Right atrium auricular region (tissue), 2 donors: ENCODE measurements around the gene KLHL42. TPM values are rescaled to one million over a fixed set of nuclear protein-coding genes. Genes with fewer than 3 reads are reported as not detected.

ENCODE experiments used
- DNase-seq: peaks from one replicate; pipeline ENCODE4 v3.0.0-alpha.2; 2019; ENCODE audit warnings: low spot score
- H3K27ac ChIP-seq, 2 donors: fragments of 200-600 bp; sonication (generic); 1 replicate in 1 of 2; 2 replicates in 1 of 2; pipeline ENCODE4 v1.5.1; 2016 to 2019
- H3K27me3 ChIP-seq, 2 donors: fragments of 200-600 bp; sonication (generic); one replicate each; pipeline versions ENCODE4 v1.5.1 to v1.6.0; 2017 to 2019
- H3K36me3 ChIP-seq: fragments of 200-600 bp; sonication (generic); one replicate; pipeline ENCODE4 v1.5.1; 2016
- H3K4me1 ChIP-seq, 2 donors: fragments of 200-600 bp; sonication (generic); one replicate each; pipeline versions ENCODE4 v1.5.1 to v1.6.0; 2017 to 2019
- H3K4me3 ChIP-seq, 2 donors: fragments of 200-600 bp; sonication (generic); 1 replicate in 1 of 2; 2 replicates in 1 of 2; pipeline ENCODE4 v1.5.1; 2017 to 2019; ENCODE audit warnings: mild to moderate bottlenecking in 1 of 2, moderate library complexity in 1 of 2
- H3K9me3 ChIP-seq, 2 donors: fragments of 200-600 bp; sonication (generic); one replicate each; pipeline ENCODE4 v1.5.1; 2019
- total RNA-seq, 2 donors: library from RNA; depleted of rRNA; stranded (reverse); fragments of >200 nt; gene quantifications; one replicate each; pipeline ENCODE4 v1.1.0, GENCODE V29; 2016
- TF ChIP-seq, protein P1 (sequence below), 2 donors: fragments of 200-600 bp; sonication (generic); IDR thresholded peaks; one replicate each; pipeline ENCODE4 v1.5.1; 2019; ENCODE audit warnings: antibody characterized with exemption in 2 of 2

KLHL42 gene
- total RNA-seq, 2 donors from 2014 or later = 6.7 to 11.4 TPM

GRCh38 chr12:27797301-27798025 lies 17.4 kb downstream of the KLHL42 start:
- DNase-seq = no peak
- Histone ChIP-seq H3K27ac (no peak overlapping the region), H3K4me1 (no peaks in the 10 kb centered on the region), H3K36me3 (peaks cover 36% of the 10 kb centered on the region), H3K9me3 (no peaks in the 10 kb centered on the region), H3K4me3 (no peak overlapping the region), H3K27me3 (no peaks in the 10 kb centered on the region)
- TF ChIP-seq, protein P1, sequence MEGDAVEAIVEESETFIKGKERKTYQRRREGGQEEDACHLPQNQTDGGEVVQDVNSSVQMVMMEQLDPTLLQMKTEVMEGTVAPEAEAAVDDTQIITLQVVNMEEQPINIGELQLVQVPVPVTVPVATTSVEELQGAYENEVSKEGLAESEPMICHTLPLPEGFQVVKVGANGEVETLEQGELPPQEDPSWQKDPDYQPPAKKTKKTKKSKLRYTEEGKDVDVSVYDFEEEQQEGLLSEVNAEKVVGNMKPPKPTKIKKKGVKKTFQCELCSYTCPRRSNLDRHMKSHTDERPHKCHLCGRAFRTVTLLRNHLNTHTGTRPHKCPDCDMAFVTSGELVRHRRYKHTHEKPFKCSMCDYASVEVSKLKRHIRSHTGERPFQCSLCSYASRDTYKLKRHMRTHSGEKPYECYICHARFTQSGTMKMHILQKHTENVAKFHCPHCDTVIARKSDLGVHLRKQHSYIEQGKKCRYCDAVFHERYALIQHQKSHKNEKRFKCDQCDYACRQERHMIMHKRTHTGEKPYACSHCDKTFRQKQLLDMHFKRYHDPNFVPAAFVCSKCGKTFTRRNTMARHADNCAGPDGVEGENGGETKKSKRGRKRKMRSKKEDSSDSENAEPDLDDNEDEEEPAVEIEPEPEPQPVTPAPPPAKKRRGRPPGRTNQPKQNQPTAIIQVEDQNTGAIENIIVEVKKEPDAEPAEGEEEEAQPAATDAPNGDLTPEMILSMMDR (IDR thresholded peaks at IDR 0.05) = no peak

DNA sequence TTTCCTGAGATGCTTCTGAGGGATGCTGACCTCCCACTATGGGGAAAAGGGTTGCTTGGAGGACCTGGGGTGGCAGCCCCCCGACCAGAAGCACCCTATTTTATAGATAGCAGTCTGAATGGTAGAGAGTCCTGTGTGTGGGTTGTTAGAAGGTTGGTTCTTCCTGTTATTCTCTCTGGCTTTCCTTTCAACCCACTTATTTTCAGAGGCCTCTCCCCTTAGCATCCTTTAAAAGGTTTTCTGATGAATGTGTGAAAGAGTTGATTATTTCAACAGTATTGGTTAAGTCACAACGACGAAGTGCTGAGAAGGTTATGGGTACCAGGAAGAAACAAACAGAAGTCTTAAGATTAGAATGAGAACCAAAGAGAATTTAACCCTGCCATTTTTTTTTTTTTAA lies 20.8 kb downstream of the KLHL42 start:
- TF ChIP-seq, protein P1 (IDR thresholded peaks at IDR 0.05) = no peak
- H3K4me1 ChIP-seq = no peaks in the 10 kb centered on the region
- no peak overlapping the region for H3K4me3 ChIP-seq
- DNase-seq = no peak
- no peaks in the 10 kb centered on the region for H3K27me3 ChIP-seq
- peaks cover 17% of the 10 kb centered on the region for H3K36me3 ChIP-seq
- no peak overlapping the region for H3K27ac ChIP-seq
- H3K9me3 ChIP-seq = no peaks in the 10 kb centered on the region

GRCh38 chr12:27801630-27802029 lies 21.6 kb downstream of the KLHL42 start:
- no peak overlapping the region for H3K27ac ChIP-seq

DNA sequence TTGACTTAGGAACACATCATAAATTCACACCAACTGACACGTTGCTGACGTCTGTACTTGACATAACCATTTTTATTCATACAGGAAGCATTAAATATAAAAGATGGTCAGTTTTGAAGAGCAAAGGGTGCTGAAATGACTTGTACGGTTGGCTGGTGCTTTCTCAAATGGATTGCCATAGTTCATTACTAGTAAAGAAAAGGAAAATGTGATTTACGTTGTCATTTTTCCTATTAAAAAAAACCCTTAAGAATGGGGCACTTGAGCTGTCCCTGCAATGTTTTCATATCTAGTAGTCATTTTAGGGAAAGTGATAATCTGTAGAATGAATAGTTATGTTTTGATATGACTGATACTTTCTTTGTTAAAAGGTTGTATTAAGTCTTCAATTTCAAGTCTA lies 22.5 kb downstream of the KLHL42 start:
- no peak for DNase-seq
- Histone ChIP-seq H3K4me3 (no peak overlapping the region), H3K27me3 (no peaks in the 10 kb centered on the region), H3K27ac (no peak overlapping the region), H3K36me3 (peaks cover 12% of the 10 kb centered on the region), H3K9me3 (no peaks in the 10 kb centered on the region), H3K4me1 (no peaks in the 10 kb centered on the region)
- TF ChIP-seq, protein P1 (IDR thresholded peaks at IDR 0.05) = no peak

More at GRCh38 chr12:27801630-27802029, 21.6 kb downstream of the KLHL42 start:
- Histone ChIP-seq H3K4me1 (no peaks in the 10 kb centered on the region), H3K4me3 (no peak overlapping the region), H3K27me3 (no peaks in the 10 kb centered on the region), H3K9me3 (no peaks in the 10 kb centered on the region), H3K36me3 (peaks cover 17% of the 10 kb centered on the region)
- no peak for DNase-seq
- TF ChIP-seq, protein P1 (IDR thresholded peaks at IDR 0.05) = no peak

DNA sequence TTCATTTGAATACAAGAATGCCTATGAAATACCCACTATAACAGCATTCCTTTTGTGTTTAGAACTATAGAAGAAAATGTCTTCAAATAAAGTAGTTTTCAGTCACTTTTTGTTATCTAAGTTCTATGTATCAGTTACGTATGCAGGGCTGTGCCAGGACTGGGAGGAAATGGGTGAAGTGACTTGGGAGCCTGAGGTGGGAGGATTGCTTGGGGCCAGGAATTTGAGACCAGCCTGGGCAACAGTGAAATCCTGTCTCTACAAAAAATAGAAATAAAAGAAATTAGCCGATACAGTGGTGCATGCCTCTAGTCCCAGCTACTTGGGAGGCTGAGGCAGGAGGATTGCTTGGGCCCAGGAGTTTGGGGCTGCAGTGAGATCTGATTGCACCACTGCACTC lies 22.9 kb downstream of the KLHL42 start:
- no peak overlapping the region for H3K4me3 ChIP-seq
- DNase-seq = no peak
- no peak overlapping the region for H3K27ac ChIP-seq
- H3K36me3 ChIP-seq = peaks cover 8% of the 10 kb centered on the region
- TF ChIP-seq, protein P1 (IDR thresholded peaks at IDR 0.05) = no peak
- H3K4me1 ChIP-seq = no peaks in the 10 kb centered on the region
- no peaks in the 10 kb centered on the region for H3K9me3 ChIP-seq
- H3K27me3 ChIP-seq = no peaks in the 10 kb centered on the region

- Histone ChIP-seq H3K36me3 (no peaks in the 10 kb centered on the region), H3K27me3 (no peaks in the 10 kb centered on the region), H3K27ac (no peak overlapping the region), H3K9me3 (no peaks in the 10 kb centered on the region), H3K4me3 (no peak overlapping the region), H3K4me1 (no peaks in the 10 kb centered on the region)
- no peak for DNase-seq
- TF ChIP-seq, protein P1 (IDR thresholded peaks at IDR 0.05) = no peak
These were observed 25.2 kb downstream of the KLHL42 start for GRCh38 chr12:27805238-27805637.
